ENCODE results near the gene C2CD2. TPM values are rescaled to one million over a fixed set of nuclear protein-coding genes. Genes with fewer than 3 reads are reported as not detected.

Gene C2CD2
- total RNA-seq, 1 donor from 2014 or later: 5.3 TPM

- intact Hi-C loops (cut with micrococcal nuclease): no loop called here
These were observed 38.9 kb downstream of the C2CD2 start for GRCh38 chr21:41914965-41915364.

- intact Hi-C loops (cut with micrococcal nuclease): no loop called here
These were observed 39.5 kb downstream of the C2CD2 start for GRCh38 chr21:41914358-41914757.

- intact Hi-C loops (cut with micrococcal nuclease): no loop called here
These were observed 40.6 kb downstream of the C2CD2 start for GRCh38 chr21:41913230-41913629.

- intact Hi-C loops (cut with micrococcal nuclease): no loop called here
These were observed 45.0 kb downstream of the C2CD2 start for GRCh38 chr21:41908829-41909228.

- intact Hi-C loops (cut with micrococcal nuclease): no loop called here
These were observed 46.1 kb downstream of the C2CD2 start for GRCh38 chr21:41907496-41908258.

GRCh38 chr21:41906770-41907169, 47.0 kb downstream of the C2CD2 start:
- intact Hi-C loops (cut with micrococcal nuclease): no loop called here

- intact Hi-C loops (cut with micrococcal nuclease): no loop called here
These were observed 50.1 kb downstream of the C2CD2 start for GRCh38 chr21:41903559-41904351.

GRCh38 chr21:41902946-41903345, 50.9 kb downstream of the C2CD2 start:
- intact Hi-C loops (cut with micrococcal nuclease): no loop called here

- intact Hi-C loops (cut with micrococcal nuclease): no loop called here
These were observed 52.0 kb downstream of the C2CD2 start for GRCh38 chr21:41901782-41902181.

- intact Hi-C loops (cut with micrococcal nuclease): no loop called here
These were observed 52.7 kb downstream of the C2CD2 start for GRCh38 chr21:41901099-41901498.

- intact Hi-C loops (cut with micrococcal nuclease): no loop called here
These were observed 53.4 kb downstream of the C2CD2 start for GRCh38 chr21:41900401-41900800.

- intact Hi-C loops (cut with micrococcal nuclease): no loop called here
These were observed 54.2 kb downstream of the C2CD2 start for GRCh38 chr21:41899426-41900202.

- intact Hi-C loops (cut with micrococcal nuclease): no loop called here
These were observed 54.8 kb downstream of the C2CD2 start for GRCh38 chr21:41898998-41899397.

GRCh38 chr21:41897700-41898099, 56.1 kb downstream of the C2CD2 start:
- intact Hi-C loops (cut with micrococcal nuclease): no loop called here

- intact Hi-C loops (cut with micrococcal nuclease): no loop called here
These were observed 56.7 kb downstream of the C2CD2 start for GRCh38 chr21:41897047-41897669.

GRCh38 chr21:41895643-41896493, 58.0 kb downstream of the C2CD2 start:
- intact Hi-C loops (cut with micrococcal nuclease): no loop called here

GRCh38 chr21:41894922-41895557, 58.8 kb downstream of the C2CD2 start:
- intact Hi-C loops (cut with micrococcal nuclease): no loop called here

- intact Hi-C loops (cut with micrococcal nuclease): no loop called here
These were observed 59.3 kb downstream of the C2CD2 start for GRCh38 chr21:41894511-41894910.

- intact Hi-C loops (cut with micrococcal nuclease): no loop called here
These were observed 61.1 kb downstream of the C2CD2 start for GRCh38 chr21:41892726-41893125.

GRCh38 chr21:41891132-41891531, 62.7 kb downstream of the C2CD2 start:
- intact Hi-C loops (cut with micrococcal nuclease): no loop called here

Data from T-helper 2 cell treated with Interferon-gamma antibody and Interleukin-4, amounts not matched to agents 100 ng/mL and 5 ng/mL, for 36 hours (primary cell).